SJCRH30 (cell line): ENCODE data around the gene SMYD3. TPM values are rescaled to one million over a fixed set of nuclear protein-coding genes. Genes with fewer than 3 reads are reported as not detected.

ENCODE experiments used
- DNase-seq, 2 experiments: peaks; one replicate each; pipeline ENCODE4 v3.0.0-alpha.2; 2015 to 2020
- H3K27ac ChIP-seq: fragments of 250-450 bp; sonication (Bioruptor Pico); 2 replicates; pipeline ENCODE4 v1.5.1; 2020; ENCODE audit warnings: mild to moderate bottlenecking, moderate library complexity
- H3K27me3 ChIP-seq: fragments of 250-450 bp; sonication (Bioruptor Pico); 2 replicates; pipeline ENCODE4 v1.5.1; 2020; ENCODE audit warnings: mild to moderate bottlenecking, moderate library complexity
- H3K36me3 ChIP-seq: fragments of 250-450 bp; sonication (Bioruptor Pico); 2 replicates; pipeline ENCODE4 v1.5.1; 2020; ENCODE audit warnings: mild to moderate bottlenecking, moderate library complexity
- H3K4me1 ChIP-seq: fragments of 250-450 bp; sonication (Bioruptor Pico); 2 replicates; pipeline ENCODE4 v1.5.1; 2020; ENCODE audit warnings: mild to moderate bottlenecking, moderate library complexity
- H3K4me3 ChIP-seq: fragments of 250-450 bp; sonication (Bioruptor Pico); 2 replicates; pipeline ENCODE4 v1.5.1; 2020; ENCODE audit warnings: mild to moderate bottlenecking, moderate library complexity
- H3K9me3 ChIP-seq: fragments of 250-450 bp; sonication (Bioruptor Pico); replicated peaks from 2 replicates; pipeline ENCODE4 v1.5.1; 2020; ENCODE audit warnings: mild to moderate bottlenecking, moderate library complexity
- total RNA-seq: library from RNA; depleted of rRNA; stranded (reverse); fragments of >200 nt; shearing (Covaris generic); gene quantifications from 2 replicates; pipeline ENCODE4 v1.2.3, GENCODE V29; 2014

The SMYD3 gene
- total RNA-seq, 1 experiment from 2014 or later, result 18.1 TPM

DNA sequence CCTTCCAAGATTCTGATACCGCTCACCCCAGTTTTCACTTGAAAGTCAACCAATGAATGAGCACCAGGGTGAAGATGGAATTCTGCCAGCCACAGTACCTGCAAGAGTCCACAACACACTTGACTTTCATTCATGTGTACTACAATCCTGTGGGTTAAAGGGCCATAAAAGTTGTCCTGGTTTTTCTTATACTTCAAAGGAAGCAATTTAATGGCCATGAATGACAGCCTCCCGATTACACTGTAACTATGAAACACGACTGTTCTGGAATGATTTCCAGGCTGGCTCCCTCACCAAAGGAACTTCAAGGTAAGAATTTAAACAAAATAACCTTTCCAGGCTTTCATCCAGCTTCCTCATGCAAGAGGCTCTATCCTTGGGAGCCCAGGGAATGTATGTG is 502.8 kb downstream of the SMYD3 start:
- no peak for DNase-seq
- H3K27ac ChIP-seq, result no peak overlapping the region
- H3K36me3 ChIP-seq, result no peaks in the 10 kb centered on the region
- H3K9me3 ChIP-seq, result no peaks in the 10 kb centered on the region
- H3K4me1 ChIP-seq, result peaks cover 23% of the 10 kb centered on the region
- no peaks in the 10 kb centered on the region for H3K27me3 ChIP-seq
- no peak overlapping the region for H3K4me3 ChIP-seq

GRCh38 chr1:246003442-246003730 is 503.7 kb downstream of the SMYD3 start:
- no peak for DNase-seq
- Histone ChIP-seq H3K36me3 (no peaks in the 10 kb centered on the region), H3K9me3 (no peaks in the 10 kb centered on the region), H3K27ac (no peak overlapping the region), H3K4me3 (no peak overlapping the region), H3K4me1 (peaks cover 23% of the 10 kb centered on the region), H3K27me3 (no peaks in the 10 kb centered on the region)

DNA sequence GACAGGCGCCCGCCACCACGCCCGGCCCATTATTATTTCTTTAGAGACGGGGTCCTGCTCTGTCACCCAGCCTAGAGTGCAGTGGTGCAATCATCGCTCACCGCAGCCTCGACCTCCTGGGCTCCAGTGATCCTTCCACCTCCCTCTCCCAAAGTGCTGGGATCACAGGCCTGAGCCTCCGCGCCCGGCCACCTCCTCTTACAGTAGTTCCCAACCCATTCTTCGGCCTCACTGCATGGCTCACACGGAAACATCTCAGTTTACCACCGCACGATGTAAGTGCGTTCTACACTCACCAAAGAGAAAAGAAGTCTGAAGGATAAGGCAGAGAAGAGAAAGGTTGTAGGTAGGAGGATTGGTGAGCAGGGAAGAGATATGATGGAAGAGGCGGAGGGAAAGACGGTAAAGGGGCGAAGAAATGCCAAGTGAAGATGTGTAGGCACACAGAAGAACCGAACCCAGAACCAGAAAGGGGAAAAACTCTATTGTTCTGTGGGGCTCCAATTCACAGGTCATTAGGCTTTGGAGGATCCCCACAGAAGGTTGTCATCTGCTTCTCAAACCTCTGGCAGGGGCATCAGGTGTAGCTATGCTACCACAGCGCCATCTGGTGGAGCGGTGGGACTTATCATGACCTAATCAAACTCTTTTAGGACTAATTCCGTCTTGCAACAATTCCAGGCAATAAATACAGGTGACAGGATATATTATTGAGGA is 504.2 kb downstream of the SMYD3 start:
- Histone ChIP-seq H3K36me3 (no peaks in the 10 kb centered on the region), H3K4me1 (peaks cover 23% of the 10 kb centered on the region), H3K27me3 (no peaks in the 10 kb centered on the region), H3K9me3 (no peaks in the 10 kb centered on the region), H3K4me3 (no peak overlapping the region), H3K27ac (no peak overlapping the region)
- DNase-seq, result peak; percentile 80 to 93

DNA sequence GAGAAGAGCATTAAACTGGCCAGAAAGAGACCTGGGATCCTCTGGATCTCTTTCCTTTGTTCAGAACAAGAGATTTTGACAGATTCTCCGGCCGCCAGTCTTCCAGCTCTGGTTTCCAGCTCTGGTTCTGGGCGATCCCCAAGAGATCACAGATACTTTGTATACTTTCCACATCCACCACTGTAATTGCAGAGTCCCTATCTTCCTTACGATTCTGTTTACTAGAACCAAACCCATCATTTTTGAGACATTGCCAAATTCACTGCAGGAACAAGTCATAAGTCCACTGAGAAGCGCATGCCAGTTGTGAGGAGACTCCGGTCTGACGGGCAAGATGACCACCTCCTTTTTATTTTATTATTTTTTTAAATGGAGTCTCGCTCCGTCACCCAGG is 505.2 kb downstream of the SMYD3 start:
- no peak for DNase-seq
- Histone ChIP-seq H3K36me3 (no peaks in the 10 kb centered on the region), H3K4me3 (no peak overlapping the region), H3K4me1 (peaks cover 23% of the 10 kb centered on the region), H3K27me3 (no peaks in the 10 kb centered on the region), H3K9me3 (no peaks in the 10 kb centered on the region), H3K27ac (no peak overlapping the region)

DNA sequence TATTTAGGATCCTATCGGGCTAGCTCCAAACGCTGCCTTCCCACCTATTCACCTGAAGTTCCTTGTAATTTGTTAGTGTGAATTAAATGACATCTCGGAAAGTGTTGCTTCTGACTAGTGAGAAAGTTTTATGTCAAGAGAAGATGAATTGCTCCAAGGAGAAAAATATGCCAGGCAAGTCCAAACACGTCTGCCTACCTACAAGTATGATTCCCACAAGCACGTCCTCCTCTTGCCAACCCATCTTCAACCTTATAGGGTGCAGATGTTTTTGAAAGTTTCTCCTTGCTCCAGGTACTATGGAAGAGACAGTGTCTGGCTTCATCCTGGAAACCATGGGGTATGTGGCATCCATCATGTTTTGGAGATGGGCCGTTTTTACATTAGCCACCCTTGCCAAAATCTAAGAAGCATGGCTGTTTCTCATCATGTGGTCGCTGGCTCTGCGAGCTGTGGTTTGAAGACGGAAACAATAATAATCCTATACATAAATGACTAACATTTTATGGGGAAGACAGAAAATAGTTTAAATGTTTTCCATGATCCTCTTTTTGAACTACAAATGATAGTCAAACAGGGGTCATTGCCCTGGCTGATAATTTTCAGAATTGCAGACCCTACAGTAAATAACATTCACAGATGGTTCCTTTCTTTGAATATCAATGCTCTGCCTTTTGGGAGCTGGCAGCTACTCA is 505.8 kb downstream of the SMYD3 start:
- DNase-seq, result peak in 1 of 2 experiments; percentile 29
- H3K27ac ChIP-seq, result no peak overlapping the region
- no peaks in the 10 kb centered on the region for H3K27me3 ChIP-seq
- H3K9me3 ChIP-seq, result no peaks in the 10 kb centered on the region
- no peaks in the 10 kb centered on the region for H3K36me3 ChIP-seq
- H3K4me1 ChIP-seq, result peaks cover 23% of the 10 kb centered on the region
- H3K4me3 ChIP-seq, result no peak overlapping the region

GRCh38 chr1:246000638-246001015 is 506.5 kb downstream of the SMYD3 start:
- H3K4me1 ChIP-seq, result peaks cover 28% of the 10 kb centered on the region
- no peaks in the 10 kb centered on the region for H3K27me3 ChIP-seq
- H3K27ac ChIP-seq, result no peak overlapping the region
- no peaks in the 10 kb centered on the region for H3K9me3 ChIP-seq
- no peak overlapping the region for H3K4me3 ChIP-seq
- no peak for DNase-seq
- no peaks in the 10 kb centered on the region for H3K36me3 ChIP-seq

DNA sequence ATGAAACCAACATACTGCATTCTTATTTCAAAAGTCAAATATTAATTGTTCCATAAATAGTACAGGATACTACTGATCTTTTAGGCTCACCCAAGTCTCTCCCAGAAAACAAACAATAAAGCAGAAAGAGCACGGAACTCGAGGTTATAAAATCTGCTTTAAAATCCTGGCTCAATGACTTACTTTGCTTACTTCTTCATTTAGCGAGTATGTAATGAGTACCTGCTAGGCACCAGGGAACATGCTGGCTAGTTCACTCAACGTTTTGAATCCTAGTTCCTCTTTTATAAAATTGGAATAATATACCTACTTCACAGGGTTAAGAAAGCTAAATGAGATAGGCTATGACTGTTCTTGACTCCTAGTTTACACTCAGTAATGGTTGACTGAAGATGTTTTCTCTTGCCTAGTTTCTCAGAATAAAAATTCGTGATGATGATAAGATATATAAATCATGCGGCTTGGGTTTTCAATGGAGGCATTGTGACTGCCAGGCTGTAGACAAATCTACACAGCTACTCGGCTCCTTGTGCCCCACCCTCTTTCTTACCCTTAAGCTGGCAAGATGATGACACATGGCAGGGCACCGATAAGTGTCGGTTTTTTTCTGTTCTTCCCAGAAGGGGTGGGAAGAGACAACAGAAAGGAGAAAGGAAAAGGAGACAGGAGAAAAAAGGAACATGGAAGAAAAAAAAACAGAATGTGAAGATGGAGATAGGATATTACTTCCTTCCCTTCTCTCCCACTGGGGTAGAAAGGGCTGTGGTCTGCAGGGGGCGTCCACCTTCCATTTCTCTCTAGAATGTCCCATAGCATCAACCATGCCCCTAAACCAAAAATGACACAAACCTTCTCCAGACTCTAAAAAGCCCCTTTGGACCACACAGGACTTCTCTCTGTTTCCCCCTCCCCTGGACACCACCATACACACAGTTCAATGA is 507.1 kb downstream of the SMYD3 start:
- no peaks in the 10 kb centered on the region for H3K9me3 ChIP-seq
- H3K4me3 ChIP-seq, result no peak overlapping the region
- H3K27ac ChIP-seq, result no peak overlapping the region
- peaks cover 29% of the 10 kb centered on the region for H3K4me1 ChIP-seq
- DNase-seq, result no peak
- H3K36me3 ChIP-seq, result no peaks in the 10 kb centered on the region
- no peaks in the 10 kb centered on the region for H3K27me3 ChIP-seq

DNA sequence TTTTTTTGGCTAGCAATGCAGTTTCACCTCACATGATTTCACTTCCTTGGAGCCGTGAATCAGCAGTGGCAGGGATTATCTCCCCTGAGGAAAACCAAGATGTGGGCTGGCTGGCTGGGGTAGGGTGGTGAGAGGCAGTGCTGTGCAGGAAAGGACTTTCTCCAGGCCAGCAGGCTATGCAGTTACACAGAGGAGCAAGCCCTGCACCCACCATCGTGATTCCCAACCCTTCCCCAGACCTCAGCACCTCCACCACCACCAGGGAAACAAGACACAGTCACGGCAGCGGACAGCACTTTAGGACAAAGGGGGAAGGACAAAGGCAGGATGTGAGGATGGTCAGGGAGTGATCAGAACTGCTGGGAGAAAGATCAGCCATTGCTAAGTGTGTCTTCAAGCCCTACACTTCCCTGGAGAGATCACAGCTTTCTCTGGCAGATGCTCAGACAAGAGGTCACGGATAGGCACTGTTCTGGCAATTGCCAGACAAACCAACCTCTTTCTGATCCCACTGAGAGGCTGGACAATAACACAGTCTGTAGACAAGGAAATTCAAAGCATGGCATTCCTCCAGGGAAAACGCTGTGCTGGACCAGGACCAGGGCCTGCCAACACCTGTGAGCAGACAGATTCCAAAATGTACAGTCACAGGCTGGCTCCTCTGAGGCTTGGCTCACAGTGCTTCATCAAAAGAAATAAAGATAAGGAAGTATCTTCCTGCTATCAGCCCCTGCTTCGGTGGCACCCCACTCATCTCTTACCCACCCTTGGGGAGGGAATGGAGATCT is 509.4 kb downstream of the SMYD3 start:
- Histone ChIP-seq H3K4me1 (peaks cover 17% of the 10 kb centered on the region), H3K27me3 (no peaks in the 10 kb centered on the region), H3K36me3 (no peaks in the 10 kb centered on the region), H3K4me3 (no peak overlapping the region), H3K27ac (no peak overlapping the region), H3K9me3 (no peaks in the 10 kb centered on the region)
- DNase-seq, result no peak

- Histone ChIP-seq H3K9me3 (no peaks in the 10 kb centered on the region), H3K4me3 (no peak overlapping the region), H3K27ac (no peak overlapping the region), H3K4me1 (peaks cover 17% of the 10 kb centered on the region), H3K27me3 (no peaks in the 10 kb centered on the region), H3K36me3 (no peaks in the 10 kb centered on the region)
- DNase-seq, result no peak
These were observed 510.3 kb downstream of the SMYD3 start for GRCh38 chr1:245996811-245997210.

- DNase-seq, result peak; percentile 75 to 87
- Histone ChIP-seq H3K9me3 (no peaks in the 10 kb centered on the region), H3K36me3 (no peaks in the 10 kb centered on the region), H3K4me3 (no peak overlapping the region), H3K4me1 (peaks cover 12% of the 10 kb centered on the region), H3K27me3 (no peaks in the 10 kb centered on the region), H3K27ac (no peak overlapping the region)
These were observed 511.6 kb downstream of the SMYD3 start for GRCh38 chr1:245995474-245995873.

- no peak for DNase-seq
- Histone ChIP-seq H3K9me3 (no peaks in the 10 kb centered on the region), H3K4me1 (peaks cover 24% of the 10 kb centered on the region), H3K36me3 (no peaks in the 10 kb centered on the region), H3K27ac (no peak overlapping the region), H3K27me3 (no peaks in the 10 kb centered on the region), H3K4me3 (no peak overlapping the region)
These were observed 515.8 kb downstream of the SMYD3 start for GRCh38 chr1:245991266-245991665.

DNA sequence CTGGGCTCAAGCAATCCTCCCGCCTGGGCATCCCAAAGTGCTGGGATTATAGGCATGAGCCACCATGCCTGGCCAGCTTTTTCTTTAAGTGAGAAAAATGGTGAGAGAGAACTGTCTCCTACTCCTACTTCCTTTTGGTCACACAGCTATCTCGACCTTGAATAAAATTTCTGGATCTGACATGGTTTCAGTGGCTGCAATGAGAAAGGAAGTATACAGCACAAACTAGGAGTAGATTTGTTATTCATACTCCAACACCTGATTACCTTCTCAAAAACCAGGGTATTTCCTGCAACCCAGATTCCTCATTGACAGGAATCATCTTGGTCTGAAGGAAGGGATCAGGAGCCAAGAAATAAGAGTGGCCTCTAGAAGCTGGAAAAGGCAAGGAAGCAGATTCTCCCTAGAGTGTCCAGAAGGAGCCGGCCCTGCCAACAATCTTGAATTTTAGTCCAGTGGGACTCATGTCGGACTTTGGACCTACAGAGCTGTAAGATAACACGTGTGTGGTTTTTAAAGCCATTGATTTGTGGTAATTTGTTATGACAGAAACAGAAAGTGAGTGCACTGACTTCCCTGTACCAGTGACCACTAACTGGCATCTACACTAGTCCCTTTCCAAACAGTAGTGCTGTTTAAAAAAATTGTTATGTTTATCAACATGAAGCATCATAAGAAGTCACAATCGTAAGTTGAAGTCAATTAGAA is 516.6 kb downstream of the SMYD3 start:
- Histone ChIP-seq H3K36me3 (no peaks in the 10 kb centered on the region), H3K27me3 (no peaks in the 10 kb centered on the region), H3K27ac (no peak overlapping the region), H3K9me3 (no peaks in the 10 kb centered on the region), H3K4me1 (peaks cover 24% of the 10 kb centered on the region), H3K4me3 (no peak overlapping the region)
- no peak for DNase-seq

GRCh38 chr1:245988393-245989078 is 518.5 kb downstream of the SMYD3 start:
- no peaks in the 10 kb centered on the region for H3K36me3 ChIP-seq
- H3K27ac ChIP-seq, result no peak overlapping the region
- H3K4me1 ChIP-seq, result peaks cover 19% of the 10 kb centered on the region
- no peaks in the 10 kb centered on the region for H3K27me3 ChIP-seq
- DNase-seq, result peak in 1 of 2 experiments; percentile 20
- H3K9me3 ChIP-seq, result no peaks in the 10 kb centered on the region
- no peak overlapping the region for H3K4me3 ChIP-seq

DNA sequence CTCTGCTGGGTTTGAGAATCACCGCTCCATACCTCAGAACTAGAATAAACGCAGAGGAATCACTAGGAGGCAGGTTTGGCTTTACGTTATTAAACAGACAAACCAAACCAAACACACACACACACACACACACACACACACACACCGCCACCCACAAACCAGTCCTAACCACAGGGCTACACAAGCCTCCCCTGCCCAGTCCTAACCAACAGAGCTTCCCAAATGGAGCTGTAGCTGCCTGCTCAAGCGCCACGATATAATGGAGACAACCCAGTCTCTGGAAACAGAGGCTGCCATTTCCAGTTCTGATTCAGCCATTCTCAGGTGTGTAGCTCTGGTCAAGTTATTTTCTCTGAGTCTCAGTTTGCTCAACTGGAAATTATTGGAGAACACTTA is 519.1 kb downstream of the SMYD3 start:
- Histone ChIP-seq H3K27ac (no peak overlapping the region), H3K4me3 (no peak overlapping the region), H3K4me1 (peaks cover 19% of the 10 kb centered on the region), H3K27me3 (no peaks in the 10 kb centered on the region), H3K9me3 (no peaks in the 10 kb centered on the region), H3K36me3 (no peaks in the 10 kb centered on the region)
- no peak for DNase-seq
